SW480 (cell line): ENCODE data around the gene CCDC150.
A peak's percentile ranks its signal among the peaks of the same experiment; 100 is the strongest.
"Not testable (repeated sequence)": the region's sequence is repeated elsewhere in the genome, so short reads cannot be mapped to it uniquely, and the experiment has no call there.

Experiments
- DNase-seq: peaks from one replicate; pipeline ENCODE4 v3.0.0-alpha.2; 2016; ENCODE audit warnings: low spot score

The CCDC150 gene

DNA sequence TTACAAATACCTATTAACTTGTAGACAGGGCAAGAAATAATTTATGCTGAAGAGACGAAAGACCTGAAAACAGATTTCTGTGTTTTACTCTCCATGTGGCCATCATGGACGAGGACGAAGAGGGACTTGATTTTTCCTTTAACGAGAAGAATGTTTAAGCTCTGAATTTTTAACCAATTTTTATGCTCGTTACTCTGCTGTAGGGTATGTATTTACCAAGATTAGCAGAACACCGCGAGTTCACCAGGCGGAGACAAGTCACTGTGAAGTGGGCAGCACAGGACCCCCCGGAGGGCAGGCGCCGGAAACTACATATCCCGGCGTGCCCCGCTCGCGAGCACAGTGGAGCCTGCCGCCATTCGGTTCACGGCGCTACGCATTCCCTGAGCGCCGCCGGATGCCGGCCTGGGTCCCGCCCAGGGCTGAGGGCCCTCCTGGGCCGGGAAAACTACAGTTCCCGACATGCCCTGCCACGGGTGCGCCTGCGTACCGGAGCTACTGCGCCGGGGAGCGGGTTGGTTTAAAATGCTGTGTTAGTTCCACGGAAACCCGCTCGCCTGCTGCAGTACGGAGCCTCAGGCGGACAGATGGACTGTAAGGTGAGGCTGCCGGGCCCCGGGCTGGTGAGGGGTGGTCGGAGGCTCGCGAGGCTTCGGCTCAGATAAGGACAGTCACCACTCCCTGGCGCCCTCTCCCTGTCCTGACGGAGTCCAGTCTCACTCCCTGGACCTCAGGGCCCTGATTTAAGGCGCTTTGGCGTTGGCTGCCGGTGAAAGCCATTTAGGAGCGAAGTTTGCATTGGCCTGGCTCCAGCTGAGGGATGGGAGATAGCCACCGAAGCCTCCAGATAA, at the start of gene CCDC150:
Gene CCDC150 (plus strand): TSS at position 536 of the 851 bp plus-strand sequence. CDS start 52 bp downstream, at position 588.
- DNase-seq: peak; percentile 90

DNA sequence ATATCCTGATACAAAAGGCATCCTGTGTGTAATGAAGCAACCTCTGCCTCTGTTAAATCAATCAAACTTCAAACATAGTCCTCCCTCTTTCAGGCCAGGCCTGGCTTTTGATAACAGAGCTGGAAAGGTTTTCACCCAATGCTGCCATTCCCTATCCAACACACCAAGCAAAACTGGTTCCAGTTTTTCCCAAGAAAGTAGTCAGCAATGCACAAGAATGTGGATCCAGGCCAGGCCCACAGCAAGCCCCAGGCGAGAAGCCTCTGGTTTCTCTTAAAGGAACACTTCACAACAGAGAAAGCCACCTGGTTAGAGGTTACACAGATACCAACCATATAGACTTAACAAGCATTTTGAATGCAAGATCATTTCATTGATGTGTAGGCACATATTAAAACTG, 49.2 kb upstream of the CCDC150 start:
- no peak for DNase-seq

DNA sequence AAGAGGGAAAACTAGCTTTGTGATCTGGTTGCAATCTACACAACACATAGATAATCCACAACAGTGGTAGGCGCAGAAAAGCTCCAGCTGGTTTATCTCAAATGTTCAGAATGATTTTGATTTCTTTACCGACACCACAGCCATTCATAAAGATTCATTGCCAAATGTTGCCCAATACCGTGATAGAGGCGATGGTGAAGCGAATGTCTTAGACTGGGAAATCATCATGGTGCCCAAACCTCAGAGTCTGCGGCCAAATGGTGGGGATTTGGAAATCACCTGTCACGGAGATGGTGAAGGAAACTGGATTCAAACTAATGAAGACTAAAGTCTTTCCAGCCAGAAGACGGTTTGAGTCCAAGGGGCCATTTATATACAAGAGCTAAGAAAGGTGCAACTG, 48.5 kb upstream of the CCDC150 start:
- DNase-seq: no peak

DNA sequence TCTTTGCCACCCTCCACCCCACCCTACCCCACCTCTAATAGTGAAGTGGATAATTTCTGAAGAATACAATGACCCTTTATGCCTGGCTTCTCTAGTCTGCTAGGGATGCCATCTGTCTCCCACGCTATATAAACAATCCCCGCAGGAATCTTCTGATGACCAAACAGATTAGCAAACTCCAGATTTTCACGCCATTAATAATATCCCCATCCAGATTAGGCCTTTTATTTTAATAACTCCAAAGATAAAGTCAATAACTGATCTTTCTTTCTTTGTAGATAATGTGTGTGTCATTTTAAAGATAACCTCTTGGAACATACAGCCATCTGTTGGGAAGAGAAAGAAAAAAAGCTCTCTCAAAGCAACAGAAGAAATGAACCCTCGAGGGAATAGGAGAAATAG, 47.9 kb upstream of the CCDC150 start:
- no peak for DNase-seq

DNA sequence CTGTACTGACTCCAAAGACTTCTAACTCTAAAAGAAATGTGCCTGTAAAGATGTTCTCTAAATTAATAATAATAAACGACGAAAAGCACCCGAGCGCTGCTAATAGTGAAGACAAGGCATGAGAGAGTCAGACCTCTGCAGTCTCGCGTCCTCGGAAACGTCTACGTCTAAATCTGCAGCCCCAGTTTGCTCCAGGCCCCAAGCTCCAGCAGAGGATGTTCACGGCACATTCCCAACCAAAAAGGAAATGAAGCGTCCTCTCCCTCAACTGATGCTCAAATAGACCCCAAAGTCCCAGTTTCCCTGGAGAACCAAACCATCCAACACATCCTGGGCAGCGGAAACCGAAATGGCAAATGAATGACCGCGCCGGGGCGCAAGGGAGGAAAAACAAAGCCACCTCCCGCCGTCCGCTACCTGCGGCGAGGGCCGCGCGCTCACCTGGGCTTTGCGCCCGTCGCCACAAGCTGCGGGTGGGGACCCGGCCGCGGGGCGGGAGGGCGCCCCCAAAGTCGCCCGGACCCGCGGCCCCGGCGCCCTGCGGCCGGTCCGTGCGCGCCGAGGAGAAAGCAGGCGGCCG, 47.1 kb upstream of the CCDC150 start:
- DNase-seq: peak; percentile 41

DNA sequence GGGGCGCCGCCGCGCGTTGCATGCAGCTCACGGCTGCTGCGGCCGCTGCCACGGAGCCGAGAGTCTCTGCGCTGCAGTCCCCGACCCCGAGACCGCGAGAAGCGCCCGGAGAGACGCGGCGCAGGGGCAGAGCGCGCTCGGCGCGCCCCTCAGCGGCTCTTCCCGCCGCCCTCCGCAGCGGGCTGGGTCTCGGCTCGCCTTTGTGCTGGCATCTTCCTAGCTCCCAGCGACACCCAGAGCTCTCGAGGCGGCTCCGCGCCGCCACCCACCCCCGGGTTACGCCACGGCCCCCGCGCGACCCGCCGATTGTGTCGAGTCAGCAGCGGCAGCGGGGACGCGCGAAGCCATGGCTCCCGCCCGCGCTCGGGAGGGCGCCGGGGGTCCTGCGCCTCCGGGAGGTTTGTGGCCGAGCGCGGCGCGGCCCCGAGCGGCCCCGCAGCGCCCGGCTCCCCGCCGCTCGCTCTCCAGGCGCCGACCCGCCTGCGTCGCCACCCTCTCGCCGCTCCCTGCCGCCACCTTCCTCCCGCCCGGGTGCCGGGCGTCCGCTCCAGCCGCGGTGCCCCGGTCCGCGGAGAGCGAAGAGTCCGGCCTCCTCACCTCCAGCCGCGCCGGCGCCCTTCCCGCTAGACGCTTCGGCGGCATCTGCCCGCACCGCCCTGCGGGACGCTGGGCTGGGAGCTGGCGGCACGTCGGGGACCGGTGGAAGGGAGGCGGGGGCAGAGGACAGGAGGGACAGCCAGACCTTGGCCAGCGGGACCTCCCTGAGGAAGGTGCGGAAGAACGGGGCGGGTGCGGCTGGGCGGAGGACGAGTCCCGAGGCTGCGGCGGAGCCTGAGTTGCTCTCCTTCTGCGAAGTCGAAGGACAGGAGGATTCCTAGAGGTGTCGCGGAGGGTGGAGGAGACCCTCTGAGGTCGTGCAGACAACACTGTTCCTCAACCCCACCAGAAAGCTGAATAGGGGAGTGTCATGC, 46.3 kb upstream of the CCDC150 start, which contains the start of gene HECW2:
Gene HECW2 (minus strand): TSS at position 644 of the 971 bp plus-strand sequence.
- DNase-seq: peak; percentile 53

DNA sequence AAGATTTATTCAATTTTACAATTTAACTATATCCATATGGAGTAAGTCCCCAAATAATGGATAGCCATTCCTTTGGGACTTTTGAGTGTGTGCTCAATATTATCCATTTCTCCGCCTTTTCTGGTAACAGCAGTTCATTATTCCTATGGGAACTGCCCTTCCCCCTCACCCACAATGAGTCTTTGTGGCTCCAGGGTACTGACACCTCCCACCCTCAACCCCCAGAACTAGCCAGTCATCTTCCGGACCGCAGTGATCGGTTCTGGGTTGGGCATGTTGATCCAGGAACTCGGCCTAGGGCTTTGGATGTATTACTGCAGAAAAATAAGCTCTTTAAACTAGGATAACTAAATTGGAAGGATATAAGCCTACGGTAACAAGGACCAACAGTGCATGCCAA, 45.4 kb upstream of the CCDC150 start:
- DNase-seq: no peak

DNA sequence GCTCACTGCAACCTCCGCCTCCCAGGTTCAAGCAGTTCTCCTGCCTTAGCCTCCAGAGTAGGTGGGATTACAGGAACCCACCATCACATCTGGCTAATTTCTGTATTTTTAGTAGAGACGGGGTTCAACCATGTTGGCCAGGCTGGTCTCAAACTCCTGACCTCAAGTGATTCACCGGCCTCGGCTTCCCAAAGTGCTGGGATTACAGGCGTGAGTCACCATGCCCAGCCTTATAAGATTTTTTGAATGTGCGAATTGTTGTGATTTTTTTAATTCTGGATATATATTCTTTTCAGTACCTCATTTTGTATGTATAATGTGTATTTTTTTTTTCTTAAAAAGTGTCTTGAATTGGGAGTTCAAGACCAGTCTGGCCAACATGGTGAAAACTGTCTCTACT, 42.0 kb upstream of the CCDC150 start:
- no peak for DNase-seq

DNA sequence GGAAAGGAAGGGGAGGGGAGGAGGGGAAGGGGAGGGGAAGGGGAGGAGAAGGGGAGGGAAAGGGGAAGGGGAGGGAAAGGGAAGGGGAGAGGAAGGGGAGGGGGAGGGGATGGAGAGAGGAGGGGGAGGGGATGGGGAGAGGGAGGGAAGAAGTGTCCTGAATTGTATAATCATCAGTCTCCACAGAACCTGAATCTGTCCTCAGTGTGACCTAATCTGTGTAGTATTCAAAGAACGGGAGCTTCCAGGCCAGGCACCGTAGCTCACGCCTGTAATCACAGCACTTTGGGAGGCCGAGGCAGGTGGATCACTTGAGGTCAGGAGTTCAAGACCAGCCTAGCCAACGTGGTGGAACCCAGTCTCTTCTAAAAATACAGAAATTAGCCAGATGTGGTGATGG, 41.1 kb upstream of the CCDC150 start:
- DNase-seq: no peak

DNA sequence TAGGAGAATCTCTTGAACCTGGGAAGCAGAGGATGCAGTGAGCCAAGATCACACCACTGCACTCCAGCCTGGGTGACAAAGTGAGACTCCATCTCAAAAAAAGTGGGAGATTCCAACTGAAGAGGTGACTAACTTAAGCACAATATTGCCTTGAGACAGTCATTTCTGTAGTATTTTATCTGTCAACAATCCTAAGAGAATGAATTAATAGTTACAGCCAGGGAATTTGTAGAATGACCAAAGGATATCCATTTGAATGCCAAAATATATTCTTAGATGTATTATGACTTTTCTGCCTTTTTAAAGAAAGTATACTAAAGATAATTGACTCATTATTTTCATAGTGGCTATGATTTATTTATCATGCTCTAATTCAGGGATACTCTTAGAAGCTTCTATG, 40.7 kb upstream of the CCDC150 start:
- no peak for DNase-seq

DNA sequence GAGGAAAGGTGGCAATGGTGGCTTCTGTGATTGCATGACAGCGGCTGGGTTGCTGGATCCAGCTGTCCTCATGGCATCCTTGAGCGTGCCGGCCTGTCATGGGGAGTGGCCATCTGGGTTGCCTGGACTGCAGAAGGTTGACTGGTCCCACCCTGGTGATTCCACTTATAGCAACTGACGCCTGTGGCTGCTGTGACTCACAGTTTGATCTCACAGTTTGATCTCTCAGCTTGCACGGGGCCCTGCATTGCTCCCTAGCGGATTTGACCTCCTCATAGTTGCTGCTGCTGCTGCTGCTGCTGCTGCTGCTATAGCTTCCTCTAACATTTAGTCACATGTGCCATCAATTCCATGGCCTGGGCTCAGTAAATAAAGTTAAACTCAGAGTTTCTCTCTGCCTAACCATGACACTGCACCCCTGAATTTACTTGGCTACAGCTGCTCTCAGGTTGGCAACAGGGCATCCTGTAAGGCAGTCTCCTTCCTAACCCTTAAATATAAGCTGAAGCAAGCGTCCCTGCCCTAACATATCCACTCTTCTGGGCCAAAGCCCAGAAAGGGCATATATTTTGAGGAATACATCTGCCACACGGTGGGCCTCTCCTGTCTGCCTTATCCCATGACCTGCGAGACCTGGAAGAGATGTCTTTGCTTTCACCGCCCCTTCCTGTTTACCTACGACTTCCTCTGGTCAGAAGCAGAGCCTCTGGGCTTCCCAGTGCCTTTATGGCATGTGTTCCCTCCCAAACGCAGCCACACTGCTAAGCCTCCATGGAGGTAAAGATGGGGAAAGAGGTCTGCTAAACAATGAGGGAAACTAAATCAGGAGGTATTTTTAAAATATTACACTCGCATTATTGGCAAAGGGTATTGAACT, 37.8 kb upstream of the CCDC150 start:
- peak; percentile 88 for DNase-seq

DNA sequence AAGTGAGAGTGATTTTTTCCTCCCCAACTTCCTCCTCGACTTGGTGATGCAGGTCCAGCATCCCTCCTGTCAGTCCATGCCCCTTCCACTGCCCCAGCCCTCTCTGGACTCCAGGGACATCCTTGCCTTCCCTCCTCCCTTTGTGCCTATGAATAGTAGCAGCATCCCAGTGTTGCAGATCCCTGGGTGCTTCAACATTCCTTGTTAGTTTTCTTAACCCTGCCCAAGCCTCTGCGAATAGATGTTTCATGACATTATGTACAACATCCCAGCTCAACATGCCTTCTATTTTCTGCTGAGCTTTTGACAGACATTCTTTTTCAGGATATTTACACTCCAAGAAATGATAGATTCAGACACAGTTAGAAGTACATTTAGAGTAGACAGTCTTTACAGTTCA, 35.3 kb upstream of the CCDC150 start:
- no peak for DNase-seq

DNA sequence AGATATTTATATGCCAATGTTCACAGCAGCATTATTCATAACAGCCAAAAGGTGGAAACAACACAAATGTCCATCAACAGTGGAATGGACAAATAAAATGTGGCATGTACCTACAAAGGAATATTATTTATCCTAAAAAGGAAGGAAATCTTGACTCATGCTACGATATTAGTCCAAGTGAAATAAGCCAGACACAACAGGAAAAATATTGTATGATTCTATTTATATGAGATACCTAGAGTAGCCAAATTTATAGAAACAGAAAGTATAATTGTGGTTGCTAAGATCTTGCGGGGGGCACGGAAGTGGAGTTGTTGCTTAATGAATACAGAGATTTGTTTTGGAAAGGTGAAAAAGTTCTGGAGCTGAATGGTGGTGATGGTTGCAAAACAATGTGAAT, 33.0 kb upstream of the CCDC150 start:
- no peak for DNase-seq

DNA sequence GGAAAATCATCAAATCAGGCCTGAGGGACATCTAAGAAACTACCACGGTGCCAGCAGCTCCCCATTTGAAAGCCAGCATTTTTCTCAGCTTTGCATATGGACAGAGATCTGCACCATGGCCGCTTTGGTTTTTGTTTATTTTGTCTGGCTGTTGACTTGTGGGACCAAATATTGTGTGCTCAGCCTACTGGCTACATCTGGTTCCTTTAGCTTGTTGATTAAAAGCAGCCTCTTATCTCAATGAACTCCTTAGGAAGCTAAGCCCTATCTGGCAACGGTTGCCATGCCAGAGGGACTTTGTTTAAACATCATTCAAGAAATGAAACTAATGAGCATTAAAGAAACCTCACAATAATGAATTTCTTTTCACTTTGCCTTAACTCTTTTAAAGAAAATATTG, 32.4 kb upstream of the CCDC150 start:
- no peak for DNase-seq

DNA sequence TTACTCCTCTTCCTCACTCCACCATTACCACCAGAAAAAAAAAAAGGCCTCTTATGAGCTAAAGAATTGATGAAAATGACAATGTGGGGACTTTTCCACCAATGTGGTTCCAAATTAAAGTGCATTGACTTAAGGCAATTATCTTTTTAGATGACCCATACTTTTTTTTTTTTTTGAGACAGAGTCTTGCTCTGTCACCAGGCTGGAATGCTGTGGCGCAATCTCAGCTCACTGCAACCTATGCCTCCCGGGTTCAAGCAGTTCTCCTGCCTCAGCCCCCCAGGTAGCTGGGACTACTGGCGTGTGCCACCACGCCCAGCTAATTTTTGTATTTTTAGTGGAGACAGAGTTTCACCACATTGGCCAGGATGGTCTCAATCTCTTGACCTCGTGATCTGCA, 31.6 kb upstream of the CCDC150 start:
- DNase-seq: not testable (repeated sequence)

DNA sequence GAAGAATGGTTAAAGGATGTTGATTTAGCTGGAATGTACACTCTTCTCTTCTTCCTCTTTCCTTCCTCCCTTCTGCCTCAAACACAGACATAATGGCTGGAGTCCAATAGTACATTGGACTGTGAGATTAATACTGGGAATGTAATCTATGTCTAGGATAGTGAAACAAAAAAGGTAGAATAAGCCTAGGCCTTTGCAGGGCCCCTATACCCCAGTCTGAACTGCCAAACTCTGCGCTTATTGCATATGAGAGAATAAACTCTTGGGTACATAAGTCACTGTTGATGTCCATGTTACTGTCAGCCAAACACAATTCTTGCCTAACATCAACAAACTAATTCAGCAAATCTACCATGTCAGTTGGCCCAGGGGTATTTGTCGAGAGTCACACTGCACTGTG, 29.7 kb upstream of the CCDC150 start:
- no peak for DNase-seq

DNA sequence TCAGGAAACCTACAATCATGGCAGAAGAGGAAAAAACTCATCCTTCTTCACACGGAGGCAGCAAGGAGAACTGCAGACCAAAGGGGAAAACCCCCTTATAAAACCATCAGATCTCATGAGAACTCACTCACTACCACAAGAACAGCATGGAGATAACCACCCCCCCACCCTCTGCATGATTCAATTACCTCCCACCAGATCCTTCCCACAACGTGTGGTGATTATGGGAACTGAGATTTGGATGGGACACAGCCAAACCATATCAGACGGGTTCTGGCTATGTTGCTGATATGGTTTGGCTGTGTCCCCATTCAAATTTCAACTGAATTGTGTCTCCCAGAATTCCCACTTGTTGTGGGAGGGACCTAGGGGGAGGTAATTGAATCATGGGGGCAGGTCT, 28.7 kb upstream of the CCDC150 start:
- DNase-seq: no peak

DNA sequence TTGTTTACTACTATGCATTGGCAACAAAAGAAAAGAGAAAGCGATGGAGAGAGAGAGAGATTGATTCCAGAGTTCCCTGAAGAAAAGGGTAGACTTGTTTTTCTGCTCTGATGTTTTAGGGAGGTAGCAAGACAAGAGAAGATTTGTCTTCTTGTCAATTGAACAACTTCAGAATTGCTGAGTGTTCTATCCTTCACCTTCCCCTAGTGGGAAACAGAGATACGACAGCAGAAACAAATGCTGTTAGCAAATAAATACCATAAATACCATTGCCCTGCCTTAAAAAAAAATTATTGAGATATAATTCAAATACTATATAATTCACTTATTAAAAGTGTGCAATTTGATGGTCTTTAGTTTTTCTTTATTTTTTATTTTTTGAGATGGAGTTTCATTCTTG, 26.2 kb upstream of the CCDC150 start:
- DNase-seq: no peak

DNA sequence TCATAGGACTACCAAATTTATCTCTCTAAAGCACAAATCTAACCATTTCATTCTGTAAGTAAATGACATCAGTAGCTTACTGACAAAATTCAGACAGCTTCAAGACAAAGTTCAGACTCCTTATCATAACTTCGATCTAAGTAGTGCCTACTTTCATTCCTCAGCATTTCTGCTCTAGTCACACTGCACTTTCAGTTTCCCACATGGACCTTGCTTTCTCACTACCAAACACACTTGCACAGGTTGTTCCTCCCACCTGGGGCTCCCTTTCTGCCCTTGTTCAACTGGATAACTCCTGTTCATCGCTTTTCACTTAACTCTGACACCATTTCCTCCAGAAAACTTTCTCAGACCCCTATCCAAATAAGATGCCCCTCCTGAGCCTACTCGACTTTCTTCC, 22.1 kb upstream of the CCDC150 start:
- DNase-seq: no peak

DNA sequence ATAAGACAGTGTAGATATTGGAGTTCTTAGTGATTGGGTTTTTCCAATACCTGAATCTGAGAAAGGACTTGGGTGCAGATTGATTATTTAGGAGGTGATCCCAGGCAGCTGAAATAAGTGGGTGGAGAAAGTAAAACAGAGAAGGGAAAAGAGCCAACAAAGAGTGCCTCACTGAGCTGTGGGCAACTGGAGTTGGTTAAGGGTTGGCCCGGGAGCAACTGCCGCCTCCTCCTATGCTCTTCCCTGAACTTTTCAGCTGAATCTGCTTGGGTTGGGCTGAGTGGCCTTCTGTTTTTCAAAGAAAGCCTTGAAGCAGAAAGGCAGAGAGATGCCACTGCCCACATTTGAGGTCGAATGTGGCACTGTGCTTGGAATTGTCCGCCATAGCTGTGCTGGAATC, 20.9 kb upstream of the CCDC150 start:
- no peak for DNase-seq

DNA sequence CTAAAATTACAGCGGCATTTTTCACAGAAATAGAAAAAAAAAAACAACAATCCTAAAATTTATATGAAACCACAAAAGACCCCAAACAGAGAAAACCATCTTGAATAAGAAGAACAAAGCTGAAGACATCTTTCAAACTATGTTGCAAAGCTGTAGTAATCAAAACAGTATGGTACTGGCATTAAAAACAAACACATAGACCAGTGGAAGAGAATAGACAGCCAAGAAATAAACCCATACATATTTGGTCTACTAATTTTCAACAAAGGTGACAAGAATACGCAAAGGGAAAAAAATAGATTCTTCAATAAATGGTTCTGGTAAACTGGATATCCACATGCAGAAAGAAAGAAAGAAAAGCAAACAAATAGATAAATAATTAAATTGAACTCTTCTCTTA, 9.0 kb upstream of the CCDC150 start:
- no peak for DNase-seq

DNA sequence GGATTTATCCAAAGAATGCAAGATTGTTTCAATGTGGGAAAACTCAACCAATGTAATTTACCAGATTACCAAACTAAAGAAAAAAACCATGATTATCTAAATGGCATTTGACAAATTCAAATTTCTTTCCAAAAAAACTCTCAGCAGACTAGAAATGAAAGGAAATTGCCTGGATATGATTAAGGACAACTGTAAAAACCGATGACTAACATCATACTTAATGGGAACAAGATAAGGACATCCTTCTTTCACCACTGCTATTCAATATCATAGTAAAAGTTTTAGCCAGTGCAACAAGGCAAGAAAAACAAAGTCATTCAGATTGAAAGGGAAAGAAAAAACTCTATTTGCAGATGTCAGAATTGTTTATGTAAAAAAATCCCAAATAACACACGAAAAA, 4.4 kb upstream of the CCDC150 start:
- DNase-seq: no peak
